A172 (cell line): Measurements from ENCODE around the gene PCSK6. TPM values are rescaled to one million over a fixed set of nuclear protein-coding genes. Genes with fewer than 3 reads are reported as not detected.
"Not testable (repeated sequence)": the region's sequence is repeated elsewhere in the genome, so short reads cannot be mapped to it uniquely, and the experiment has no call there.

Source experiments
- DNase-seq: peaks from one replicate; pipeline ENCODE4 v3.0.0-alpha.2; 2015; ENCODE audit warnings: low spot score
- total RNA-seq: library from RNA; depleted of rRNA; stranded (reverse); fragments of >200 nt; shearing (Covaris generic); gene quantifications from 2 replicates; pipeline ENCODE4 v1.2.3, GENCODE V29; 2014

The PCSK6 gene
- total RNA-seq, 1 experiment from 2014 or later, result 10.0 TPM

DNA sequence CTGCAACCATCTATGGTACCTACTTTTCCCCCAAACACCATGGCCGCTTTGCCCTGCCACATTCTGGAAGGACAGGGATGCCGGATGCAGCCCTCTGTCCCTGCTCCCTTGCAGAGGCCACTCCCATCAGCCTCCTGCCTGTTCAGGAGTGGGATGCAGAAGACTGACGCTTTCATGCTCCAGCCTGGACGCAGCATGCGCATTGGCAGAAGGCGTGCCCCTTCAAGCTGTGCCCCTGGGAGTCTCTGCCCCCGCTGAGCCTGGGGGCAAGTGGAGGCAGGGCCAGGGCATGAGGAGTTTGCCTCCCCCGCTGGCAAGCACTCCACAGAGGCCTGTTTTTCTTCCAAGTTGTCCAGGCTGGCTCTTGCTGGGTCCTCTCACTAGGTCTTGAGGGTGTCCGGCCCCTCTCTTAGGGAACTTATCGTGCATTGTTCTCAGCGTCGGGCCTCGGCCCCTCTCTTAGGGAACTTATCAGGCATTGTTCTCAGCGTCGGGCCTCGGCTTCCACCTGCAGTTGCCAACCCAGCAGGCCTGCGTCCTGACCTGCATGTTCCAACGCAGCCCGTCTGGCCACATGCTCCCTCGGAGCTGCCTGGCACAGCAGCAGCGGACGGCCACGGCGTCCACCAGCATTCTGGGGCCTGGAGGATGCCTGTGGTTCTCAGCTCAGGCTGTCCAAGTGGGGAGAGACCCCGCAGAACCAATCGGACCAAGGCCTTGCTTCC, 179.9 kb downstream of the PCSK6 start:
- no peak for DNase-seq

GRCh38 chr15:101308604-101309435, 180.7 kb downstream of the PCSK6 start:
- DNase-seq, result no peak

GRCh38 chr15:101307897-101308603, 181.5 kb downstream of the PCSK6 start:
- DNase-seq, result no peak

DNA sequence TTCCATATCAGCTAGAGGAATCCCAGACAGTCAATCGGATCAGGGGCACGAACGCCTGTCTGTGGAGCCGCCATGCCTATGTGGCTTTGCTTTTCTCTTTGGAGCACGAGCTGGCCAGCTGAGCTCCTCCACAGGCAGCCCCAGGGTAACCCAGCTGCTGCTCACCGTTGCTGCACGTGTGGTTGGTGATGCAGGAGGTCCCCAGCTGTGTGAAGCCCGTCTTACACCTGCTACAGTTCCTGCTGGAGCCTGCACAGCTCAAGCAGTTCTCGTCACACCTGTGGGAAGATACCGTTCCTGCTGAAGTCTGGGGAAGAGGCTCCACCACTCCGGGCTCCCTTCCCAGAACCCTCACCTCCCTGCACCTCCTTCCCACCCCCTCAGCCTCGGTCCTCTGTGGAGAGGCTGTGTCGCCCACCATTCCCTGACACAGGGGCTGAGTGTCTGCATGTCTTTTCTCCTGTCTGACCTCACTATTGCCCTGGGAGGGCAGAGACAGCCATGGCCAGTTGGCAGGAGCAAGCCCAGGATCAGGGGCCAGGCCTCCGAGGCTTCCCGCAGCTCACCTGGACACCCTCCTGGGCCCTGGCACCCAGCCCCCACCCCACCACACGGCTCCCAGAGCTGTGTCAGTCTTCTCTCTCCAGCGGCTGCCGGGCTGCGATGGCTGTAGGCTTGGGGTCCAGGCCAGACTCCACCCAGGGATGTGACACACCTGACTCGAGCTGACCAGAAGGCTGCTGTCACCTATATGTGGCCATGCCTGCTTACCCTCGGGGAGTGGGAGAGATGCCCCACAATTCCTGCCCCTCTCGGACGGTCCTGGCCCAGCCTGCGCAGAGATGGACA, 182.2 kb downstream of the PCSK6 start:
- DNase-seq, result no peak

DNA sequence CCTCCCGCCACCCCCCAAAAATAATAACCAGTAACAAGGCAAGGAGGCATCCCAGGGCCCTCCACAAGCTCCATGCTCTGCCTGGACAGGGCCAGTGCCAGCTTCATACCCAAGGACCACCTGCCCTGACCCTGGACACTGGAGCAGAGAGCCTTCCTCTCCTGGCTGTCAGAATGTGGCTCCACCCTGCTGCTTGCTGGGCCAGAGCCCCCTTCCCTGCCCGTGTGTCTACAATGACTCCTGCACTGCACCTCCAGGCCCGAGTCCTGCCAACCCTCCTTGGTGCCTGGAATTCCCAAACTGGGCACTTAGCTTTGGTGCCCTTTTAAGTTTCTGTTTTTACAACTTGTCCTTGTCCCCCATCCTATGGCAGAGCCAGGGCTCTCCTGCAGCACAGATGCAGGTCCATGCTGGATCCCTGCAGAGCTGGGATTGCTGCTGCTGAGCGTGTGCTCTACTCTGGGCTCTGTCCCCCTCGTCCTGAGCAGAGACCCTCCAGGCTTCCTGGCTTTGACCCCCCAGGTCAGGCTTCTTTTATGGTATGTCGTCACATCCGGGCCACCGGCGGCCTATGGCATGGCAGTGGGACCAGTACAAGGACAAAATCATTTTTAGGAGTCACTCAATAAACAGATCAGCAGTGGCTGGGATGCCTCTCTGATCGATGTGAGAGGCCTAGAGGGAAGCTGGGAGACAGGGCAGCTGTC, 183.0 kb downstream of the PCSK6 start:
- DNase-seq, result no peak

- DNase-seq, result no peak
Observed at GRCh38 chr15:101305820-101306255, 183.7 kb downstream of the PCSK6 start.

DNA sequence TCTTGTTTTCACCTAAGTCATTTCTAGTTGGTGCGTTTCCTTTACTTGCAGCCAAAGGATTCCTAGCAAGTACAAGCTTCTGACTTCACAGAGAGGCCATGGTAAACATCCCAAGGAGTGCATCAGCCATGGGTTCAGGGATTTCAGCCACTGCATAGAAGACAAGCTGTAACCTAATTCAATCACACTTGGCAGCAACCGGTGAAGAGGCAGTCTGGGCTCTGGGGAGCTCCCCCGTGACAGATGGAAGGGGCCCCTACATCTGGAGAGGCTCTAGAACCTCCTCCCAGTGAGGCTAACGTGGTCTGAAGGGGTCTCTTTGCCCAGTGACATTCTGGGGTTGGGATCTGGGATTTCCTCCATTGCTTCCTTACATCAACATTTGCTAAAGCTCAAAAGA, 186.1 kb downstream of the PCSK6 start:
- no peak for DNase-seq

DNA sequence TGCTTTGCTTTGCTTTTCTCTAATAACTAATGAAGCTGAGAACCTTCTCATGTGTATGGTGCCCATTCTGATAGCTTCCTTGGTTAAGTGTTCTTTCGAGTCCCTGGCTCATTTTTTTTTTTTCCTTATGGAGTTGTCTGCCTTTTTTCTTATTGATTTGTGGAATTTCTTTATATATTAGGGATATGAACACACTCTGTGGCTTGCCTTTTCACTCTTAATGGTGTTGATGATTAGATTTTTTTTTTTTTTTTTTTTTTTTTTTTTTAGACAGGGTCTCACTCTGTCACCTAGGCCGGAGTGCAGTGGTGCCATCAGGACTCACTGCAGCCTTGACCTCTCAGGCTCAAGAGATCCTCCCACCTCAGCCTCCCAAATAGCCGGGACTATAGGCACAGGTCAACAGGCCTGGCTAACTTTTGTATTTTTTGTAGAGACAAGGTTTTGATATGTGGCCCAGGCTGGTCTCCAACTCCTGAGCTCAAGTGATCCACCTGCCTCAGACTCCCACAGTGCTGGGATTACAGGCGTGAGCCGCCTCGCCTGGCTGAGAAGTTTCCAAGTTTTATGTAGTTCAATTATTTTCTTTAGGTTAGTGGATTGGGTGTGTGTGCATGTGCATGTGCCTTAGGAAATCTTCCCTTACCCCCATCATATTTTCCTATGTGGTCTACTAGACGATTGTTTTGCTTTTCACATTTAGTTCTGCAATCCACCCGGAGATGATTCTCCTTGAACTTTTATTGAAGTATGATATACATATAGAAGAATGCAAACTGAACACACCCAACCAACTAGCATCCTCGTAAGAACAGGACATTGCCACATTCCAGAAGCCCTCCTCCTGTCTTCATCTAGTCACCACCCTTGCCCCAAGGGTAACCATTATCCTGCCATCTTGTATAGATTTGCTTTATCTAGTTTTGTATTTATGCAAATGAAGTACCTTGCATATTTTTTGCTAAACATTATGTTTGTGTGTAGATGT, 192.8 kb downstream of the PCSK6 start:
- DNase-seq, result peak; percentile 25

DNA sequence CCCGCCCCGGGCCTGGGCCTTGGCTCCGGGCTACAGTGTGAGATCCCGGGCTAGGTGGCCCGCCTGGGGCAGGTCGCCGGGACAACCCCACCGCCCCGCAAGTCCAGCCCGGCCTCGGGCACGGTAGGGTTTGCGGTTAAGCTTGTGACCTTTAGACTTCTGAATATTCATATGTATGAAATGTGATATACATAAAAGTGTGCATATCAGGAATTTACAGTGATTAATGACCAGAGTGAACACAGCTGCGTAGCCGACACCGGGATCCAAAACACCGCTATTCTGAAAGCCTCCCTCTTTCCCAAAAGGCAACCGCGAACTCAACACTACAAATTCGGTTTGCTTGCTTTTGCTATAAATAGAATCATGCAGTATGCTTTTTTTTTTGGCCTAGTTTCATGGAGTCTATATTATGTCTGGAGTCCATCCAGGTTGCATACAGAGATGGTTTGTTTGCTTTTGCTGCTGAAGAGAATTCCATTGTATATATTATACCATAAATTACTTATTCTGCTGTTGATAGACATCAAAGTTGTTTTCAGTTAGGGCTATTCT, 193.8 kb downstream of the PCSK6 start:
- DNase-seq, result no peak

GRCh38 chr15:101294731-101295606, 194.5 kb downstream of the PCSK6 start, which contains the start of gene SNRPA1:
TSS of gene SNRPA1 (minus strand) at chr15:101295248. CDS start at chr15:101295178, 70 bp downstream.
- DNase-seq, result peak; percentile 85

- no peak for DNase-seq
Observed at GRCh38 chr15:101293122-101293521, 196.4 kb downstream of the PCSK6 start.

DNA sequence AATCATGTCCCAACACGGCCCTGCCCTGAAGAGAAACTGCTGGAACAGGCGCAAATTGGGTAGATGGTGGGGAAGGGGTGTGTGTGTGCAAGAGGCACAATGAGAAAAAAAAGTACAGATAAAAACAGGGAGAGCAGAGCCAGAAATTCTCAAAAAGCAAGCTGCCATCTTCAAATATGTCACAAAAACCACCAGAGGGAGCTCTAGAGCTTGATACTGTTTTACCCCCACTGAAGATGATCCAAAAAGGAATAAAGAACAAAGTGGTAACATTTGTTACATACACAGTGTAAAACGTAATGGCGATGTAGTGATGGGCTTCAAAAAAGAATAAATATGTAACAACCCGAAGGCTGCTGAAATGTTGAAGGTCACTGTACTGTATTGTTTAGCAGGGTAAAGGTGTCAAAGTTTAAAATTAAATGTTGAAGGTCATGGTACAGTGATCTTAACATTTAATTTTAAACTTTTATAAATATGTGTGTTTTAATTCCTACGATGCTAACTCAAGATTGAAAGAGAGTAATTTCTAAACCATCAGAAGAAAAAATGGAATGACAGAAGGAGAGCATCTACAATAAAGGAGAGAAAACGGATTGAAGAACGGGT, 200.5 kb downstream of the PCSK6 start:
- DNase-seq, result peak; percentile 45

GRCh38 chr15:101287342-101287741, 202.2 kb downstream of the PCSK6 start:
- DNase-seq, result not testable (repeated sequence)

- no peak for DNase-seq
Observed at GRCh38 chr15:101286471-101287114, 202.9 kb downstream of the PCSK6 start.

GRCh38 chr15:101283931-101284330, 205.6 kb downstream of the PCSK6 start:
- no peak for DNase-seq

- no peak for DNase-seq
Observed at GRCh38 chr15:101280007-101280406, 209.5 kb downstream of the PCSK6 start.

- DNase-seq, result no peak
Observed at GRCh38 chr15:101277943-101278564, 211.5 kb downstream of the PCSK6 start.
